Activated CD4-positive, CD25-positive, alpha-beta regulatory T cell treated with anti-CD3 and anti-CD28 coated beads, Interleukin-2, amount 50 U/mL, for 16 hours (primary cell): ENCODE results near the gene MAGEB4.

ENCODE experiments used
- DNase-seq: peaks from one replicate; pipeline ENCODE4 v3.0.0-alpha.2; 2020; ENCODE audit warnings: low read depth, low spot score

Gene MAGEB4

DNA sequence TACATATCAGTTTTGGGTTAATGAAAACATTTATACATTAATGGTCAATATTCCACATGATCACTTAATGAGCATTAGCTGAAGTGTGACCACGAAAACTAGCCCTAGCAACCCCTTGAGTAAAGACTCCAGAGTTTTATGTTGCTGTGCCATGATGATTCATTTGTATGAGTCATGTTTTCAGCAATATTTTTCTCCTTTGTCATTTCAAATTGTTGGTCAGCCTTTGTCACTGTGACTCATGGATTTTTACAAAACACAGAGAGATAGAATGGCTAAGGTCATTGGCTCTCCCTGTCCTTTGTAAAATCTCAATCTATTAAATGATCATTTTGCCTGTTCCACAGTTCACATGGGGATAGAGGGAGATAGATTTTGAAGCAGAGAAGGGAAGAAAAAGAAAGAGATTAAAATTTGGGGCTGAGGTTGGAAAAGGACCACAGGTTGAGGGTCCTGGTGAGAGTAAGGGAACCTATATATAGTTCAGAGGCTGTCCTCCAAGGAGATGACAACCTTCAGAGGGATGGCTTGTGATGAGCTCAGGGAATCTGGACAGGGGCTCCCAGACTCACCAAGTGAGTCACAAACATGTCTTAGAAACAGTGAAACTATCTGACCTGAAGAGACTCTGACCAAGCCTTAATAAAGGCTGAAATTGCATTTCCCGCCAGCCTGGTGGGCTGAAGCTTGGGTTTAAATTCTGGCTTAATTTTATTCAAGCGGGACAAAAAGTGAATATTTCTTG lies 41.8 kb downstream of the MAGEB4 start:
- DNase-seq = no peak
